SKM-1 (cell line): ENCODE measurements around the gene SORT1.

Experiments used
- DNase-seq: peaks from one replicate; lab custom pipeline; 2025; ENCODE audit not compliant: unreplicated experiment; lab: John Stamatoyannopoulos, UW

The SORT1 gene

DNA sequence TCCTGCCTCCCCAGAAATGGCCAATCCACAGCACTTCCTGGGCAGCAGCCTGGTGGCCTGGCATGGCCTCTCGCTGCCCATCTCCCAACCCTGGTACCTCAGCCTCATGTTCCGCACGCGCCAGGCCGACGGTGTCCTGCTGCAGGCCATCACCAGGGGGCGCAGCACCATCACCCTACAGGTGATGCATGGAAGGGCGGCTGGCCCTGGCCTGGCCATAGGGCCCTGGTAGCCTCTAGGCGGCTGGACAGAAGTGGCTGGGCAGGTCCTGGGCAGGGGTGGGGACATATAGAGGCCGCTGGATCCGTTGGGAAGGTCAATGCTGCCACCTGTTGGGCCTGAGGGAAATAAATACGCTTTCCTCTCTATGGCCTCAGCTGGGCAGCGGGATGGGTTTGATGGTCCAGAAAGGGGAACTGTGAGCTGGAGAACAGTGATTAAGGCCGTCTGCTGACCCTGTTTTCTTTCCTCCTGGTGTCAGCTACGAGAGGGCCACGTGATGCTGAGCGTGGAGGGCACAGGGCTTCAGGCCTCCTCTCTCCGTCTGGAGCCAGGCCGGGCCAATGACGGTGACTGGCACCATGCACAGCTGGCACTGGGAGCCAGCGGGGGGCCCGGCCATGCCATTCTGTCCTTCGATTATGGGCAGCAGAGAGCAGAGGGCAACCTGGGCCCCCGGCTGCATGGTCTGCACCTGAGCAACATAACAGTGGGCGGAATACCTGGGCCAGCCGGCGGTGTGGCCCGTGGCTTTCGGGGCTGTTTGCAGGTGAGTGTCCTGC lies 133.9 kb downstream of the SORT1 start:
- DNase-seq = peak; percentile 8

DNA sequence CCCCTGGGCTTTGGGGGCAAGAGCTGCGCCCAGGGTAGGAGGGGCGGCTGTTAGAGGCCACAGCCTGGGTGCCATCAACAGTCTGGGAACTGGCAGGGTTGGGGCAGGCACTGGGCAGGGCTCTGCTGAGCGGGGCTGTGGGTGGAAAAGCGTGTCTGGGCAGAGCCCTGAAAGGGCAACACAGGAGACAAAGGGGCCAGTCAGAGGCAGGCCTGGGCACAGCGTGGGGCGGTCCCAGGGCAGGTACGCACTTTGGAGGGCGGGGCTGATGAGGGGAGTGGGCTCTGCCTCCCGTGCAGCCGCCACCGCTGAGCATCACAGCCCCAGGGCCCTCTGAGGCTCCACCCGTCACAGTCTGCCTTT lies 134.5 kb downstream of the SORT1 start:
- no peak for DNase-seq

DNA sequence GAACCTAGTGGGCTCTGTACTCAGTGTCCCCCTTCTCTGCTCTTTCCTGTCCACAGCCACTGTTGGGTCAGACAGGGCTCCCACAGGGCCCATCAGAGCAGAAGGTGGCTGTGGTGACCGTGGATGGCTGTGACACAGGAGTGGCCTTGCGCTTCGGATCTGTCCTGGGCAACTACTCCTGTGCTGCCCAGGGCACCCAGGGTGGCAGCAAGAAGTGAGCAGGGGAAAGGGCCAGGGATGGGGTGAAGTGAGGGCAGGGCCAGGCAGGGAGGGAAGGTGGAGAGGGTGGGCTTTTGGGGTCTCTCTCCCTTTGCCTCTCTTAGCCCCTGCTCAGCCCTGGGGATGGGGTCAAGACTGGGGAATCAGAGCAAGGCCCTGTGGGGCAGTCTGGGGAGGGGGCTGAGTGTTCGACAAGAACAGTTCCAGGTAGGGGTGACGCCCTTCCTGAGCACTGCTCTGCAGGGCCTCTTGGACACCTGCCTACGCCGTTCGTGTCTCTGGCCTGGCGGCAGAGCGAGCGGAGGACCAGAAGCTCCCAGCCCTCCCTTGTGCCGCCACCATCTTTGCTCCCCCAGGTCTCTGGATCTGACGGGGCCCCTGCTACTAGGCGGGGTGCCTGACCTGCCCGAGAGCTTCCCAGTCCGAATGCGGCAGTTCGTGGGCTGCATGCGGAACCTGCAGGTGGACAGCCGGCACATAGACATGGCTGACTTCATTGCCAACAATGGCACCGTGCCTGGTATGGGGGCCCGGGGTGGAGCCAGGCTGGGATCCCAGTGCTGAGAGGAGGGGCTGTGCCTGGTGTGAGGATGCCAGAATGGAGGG lies 135.3 kb downstream of the SORT1 start:
- no peak for DNase-seq

DNA sequence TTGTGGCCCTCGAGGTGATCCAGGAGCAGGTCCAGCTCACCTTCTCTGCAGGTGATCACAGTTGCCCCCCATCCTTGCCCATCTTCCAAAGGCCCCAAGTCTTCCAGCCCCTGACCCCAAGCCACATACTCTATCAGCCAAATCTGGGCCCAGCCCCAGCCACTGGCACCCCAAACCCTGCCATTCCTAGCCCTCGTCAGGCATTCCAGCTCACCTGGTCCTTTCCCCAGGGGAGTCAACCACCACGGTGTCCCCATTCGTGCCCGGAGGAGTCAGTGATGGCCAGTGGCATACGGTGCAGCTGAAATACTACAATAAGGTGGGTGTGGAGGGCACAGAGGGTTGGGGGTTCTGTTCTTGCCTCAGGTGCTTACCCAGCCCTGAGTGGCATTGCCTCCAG lies 136.1 kb downstream of the SORT1 start:
- no peak for DNase-seq

DNA sequence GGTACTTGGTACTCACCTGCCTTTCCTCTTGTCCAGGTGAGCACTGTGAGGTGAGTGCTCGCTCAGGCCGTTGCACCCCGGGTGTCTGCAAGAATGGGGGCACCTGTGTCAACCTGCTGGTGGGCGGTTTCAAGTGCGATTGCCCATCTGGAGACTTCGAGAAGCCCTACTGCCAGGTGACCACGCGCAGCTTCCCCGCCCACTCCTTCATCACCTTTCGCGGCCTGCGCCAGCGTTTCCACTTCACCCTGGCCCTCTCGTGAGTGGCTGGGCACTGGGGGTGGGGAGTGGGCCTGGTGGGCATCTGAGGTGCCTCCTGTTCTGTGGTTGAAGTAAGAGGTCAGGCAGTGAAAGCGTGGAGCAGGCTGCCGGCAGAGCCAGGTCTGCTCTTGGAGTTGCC lies 136.7 kb downstream of the SORT1 start:
- no peak for DNase-seq

DNA sequence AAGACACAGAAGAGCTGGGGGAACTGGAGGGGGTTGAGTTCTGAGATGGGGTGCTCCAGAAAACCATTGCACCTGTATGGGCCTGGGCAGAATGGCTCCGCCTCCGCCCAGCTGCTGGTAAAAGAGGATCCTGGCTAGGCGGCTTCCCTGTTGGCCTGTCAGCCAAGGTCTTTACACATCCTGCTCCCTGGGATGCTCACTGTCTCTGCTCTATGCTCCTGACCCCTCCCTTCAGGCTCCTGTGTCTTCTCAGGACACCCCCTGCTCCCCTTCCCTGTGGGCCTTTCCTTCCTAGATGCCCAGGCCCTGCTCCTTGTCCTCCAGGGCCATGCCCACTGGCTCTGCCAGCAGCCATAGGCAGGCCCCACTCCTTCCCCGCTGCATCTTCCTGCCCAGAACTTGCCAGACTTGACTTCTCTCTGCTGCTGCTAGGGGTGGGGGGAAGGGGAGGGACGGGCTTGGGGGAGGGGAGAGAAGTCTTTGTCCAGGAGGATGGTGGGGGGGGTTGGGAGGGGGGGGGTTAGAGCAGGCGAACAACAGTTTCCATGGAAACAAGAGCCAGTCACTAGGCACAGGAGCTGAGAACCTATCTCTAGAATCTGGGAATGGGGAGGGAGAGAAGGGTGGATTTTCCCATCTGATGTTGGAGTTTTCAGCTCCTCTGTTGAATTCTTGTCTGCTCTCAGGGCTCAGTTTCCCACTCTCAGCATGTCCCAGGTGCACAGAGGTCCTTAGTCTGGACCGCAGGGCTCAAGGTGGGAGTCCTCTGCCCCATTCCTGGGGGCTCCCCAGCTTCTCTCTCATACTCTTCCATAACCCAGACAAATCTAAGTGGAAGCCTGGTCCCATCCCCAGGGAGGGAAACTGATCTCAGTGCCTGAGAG lies 137.8 kb downstream of the SORT1 start:
- no peak for DNase-seq
